ACHN (cell line): ENCODE measurements around the gene ULK3.
A peak's percentile ranks its signal among the peaks of the same experiment; 100 is the strongest.

ENCODE experiments used
- DNase-seq: peaks from one replicate; pipeline ENCODE4 v3.0.0-alpha.2; 2015
- in situ Hi-C: cut with HindIII; loops from 2 replicates; pipeline ENCODE4 v1.10.0; 2017; ENCODE audit warnings: low sequenced_read_pairs, low pct_ligation_motif_present, low pct_unique_long_range_greater_than_20kb

ULK3 gene

DNA sequence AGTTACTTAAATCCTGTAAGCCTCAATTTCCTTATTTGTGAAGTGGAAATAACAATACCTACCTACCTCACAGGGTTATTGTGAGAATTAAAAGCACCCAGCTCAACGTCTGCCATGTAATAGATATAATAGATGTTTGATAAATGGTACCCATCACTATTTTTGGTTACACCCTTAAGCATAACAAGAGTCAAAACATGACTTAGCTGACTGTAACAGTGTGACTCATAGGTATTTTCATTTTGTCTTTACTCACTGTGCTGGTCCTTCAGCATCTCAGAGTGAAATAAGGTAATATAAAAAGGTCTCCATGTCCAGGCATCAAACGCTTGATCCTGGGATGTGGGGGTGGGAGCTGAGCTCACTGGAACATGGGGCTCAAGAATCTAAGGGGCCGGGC, 13.5 kb downstream of the ULK3 start:
- DNase-seq = no peak

DNA sequence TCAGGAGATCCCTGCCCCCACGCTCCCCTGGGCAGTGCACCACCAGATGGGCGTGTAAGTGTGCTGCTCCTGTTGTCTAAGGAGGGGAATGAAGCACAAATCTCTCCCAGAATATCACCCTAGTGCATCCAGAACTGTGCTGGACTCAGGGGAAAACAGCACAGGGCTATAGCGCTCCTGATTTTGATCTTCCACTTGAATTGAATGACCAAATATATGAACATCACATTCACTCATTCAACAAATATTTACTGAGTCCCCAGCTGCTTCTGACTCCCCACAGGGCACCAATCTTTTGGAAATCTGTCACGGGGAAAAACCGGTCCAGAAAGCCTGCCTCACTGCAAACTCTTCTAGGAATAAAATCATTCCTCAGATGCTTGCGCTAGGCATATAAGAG, 14.1 kb downstream of the ULK3 start:
- in situ Hi-C loops = no loop called here
- no peak for DNase-seq

More for the DNA sequence above, 13.5 kb downstream of the ULK3 start:
- in situ Hi-C loops = no loop called here

DNA sequence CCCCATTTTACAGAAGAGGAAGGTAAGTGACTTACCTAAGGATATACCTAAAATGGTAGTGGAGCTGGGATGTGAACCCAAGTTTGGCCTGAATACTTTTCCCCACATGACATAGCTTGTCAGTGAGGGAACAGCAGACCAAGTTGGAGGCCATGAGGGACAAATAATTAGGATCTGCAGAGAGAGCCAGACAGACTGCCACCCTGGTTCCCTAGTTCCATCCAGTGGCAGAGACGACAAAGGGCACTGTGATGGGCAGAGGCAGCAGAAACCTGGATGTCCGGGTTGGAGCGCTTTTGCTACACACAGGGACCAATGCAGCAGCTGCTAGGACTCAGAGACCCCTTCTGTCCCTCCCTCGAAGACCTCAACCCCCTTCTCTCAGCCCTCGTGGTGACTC, 15.3 kb downstream of the ULK3 start:
- no peak for DNase-seq
- in situ Hi-C loops = no loop called here

DNA sequence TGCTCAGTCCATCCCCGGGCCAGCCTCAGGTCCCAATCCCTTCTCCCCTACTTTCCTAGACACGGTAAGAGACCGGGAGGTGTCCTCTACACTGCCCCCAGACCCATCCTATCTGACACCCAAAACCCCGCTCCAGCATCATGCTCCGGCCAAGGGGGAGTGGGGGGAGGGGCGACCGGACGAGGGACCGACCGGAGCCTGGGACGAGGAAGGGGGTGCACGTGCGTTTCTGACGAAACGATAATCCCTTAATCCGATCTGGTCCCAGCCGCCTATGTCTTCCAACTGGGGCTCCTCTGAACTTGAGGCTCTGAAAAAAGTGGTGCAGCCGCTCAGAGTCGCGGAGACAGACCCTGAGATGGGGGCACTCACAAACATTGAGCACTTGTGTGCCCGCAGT, 16.0 kb downstream of the ULK3 start:
- in situ Hi-C loops = no loop called here
- no peak for DNase-seq

DNA sequence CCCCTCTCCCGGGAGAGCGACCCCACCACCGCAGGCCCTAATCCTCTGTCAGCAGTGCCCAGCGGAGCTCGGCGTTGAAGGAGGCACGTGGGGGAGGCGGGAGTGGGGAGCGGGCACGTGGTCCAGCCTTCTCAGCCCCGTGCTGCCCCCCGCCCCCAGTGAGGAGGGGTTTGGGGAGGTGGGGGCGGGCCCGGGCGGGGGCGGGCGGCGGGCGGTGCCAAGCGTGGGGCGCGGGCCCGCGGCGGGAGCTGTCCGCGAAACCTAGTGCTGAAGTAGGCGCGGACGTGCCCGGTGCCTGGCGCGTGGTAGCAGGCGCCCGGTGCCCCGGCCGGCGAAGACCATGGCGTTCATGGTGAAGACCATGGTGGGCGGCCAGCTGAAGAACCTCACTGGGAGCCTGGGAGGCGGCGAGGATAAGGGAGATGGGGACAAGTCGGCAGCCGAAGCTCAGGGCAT, 16.6 kb downstream of the ULK3 start, which contains the start of gene CPLX3:
TSS of gene CPLX3 (plus strand) at position 264 of the 456 bp plus-strand sequence. CDS start at position 341, 77 bp downstream.
- in situ Hi-C loops = no loop called here
- peak; percentile 6 for DNase-seq

DNA sequence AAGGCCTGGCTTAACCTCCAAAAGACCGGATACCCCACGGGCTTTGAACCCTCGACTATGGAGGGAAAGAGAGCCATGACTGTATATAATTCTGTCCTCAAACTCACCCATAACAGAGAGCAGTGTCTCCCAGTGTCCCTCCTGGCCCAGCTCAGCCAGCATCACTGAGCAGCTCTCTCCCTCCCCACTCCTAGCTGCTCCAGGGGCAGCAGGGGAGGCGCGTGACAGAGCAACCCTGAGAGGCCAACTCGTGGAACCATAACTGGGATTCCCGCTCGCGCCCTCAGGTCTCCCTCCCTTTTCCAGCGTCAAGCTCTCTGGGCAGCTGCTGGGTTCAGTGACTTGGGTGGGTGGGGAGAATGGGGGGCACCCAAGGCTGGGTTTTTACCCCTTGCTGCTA, 17.1 kb downstream of the ULK3 start:
- DNase-seq = no peak
- in situ Hi-C loops = no loop called here

DNA sequence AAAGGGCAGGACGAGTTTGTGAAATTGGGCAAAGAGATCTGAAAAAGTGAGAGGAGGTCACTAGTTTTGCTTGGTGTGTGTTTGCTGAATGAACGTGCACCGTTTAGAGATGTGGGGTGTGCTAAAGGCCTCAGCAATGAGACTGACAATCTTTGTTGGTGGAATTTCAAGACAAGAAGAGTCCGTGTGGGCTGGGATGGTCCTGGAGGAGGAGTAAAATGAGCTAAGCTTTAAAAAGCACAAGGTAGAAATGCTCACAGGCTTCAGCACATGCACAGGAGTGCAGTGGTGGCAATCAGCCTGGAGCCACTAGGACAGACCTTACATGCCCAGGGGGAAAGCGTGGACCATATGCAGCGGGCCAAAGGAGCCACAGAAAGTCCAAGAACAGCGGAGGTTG, 18.0 kb downstream of the ULK3 start:
- in situ Hi-C loops = no loop called here
- no peak for DNase-seq

DNA sequence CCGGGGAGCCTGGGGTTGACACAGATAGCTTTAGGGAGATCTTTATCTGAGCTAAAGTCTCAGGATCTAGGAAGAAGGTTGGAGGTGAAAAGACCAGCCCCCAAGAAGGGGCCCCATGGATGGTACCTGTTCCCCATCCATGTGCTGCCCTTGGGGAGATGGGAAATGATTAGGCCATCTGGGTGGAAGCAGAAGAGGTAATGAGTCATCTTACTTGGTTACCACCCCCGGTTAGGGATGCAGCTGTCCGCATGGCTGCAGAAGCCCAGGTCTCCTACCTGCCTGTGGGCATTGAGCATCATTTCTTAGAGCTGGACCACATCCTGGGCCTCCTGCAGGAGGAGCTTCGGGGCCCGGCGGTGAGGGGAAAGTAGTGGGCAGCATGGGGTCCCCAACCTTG, 19.6 kb downstream of the ULK3 start:
- no peak for DNase-seq
- in situ Hi-C loops = no loop called here

DNA sequence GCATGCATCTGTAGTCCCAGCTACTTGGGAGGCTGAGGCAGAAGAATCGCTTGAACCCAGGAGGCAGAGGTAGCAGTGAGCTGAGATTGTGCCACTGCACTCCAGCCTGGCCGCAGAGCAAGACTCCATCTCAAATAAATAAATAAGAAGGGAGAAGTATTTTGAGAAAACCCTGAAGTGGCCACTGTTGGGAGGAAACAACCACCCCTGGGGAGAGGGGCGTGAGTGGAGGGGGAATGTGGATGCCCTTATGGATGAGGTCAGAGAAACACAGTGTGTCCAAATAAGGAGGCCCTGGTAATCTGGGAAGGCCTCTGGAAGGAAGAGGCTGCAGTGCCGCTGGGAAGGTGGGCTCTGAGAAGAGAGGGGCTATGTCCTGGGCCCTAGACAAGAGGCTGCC, 20.7 kb downstream of the ULK3 start:
- in situ Hi-C loops = no loop called here
- no peak for DNase-seq

DNA sequence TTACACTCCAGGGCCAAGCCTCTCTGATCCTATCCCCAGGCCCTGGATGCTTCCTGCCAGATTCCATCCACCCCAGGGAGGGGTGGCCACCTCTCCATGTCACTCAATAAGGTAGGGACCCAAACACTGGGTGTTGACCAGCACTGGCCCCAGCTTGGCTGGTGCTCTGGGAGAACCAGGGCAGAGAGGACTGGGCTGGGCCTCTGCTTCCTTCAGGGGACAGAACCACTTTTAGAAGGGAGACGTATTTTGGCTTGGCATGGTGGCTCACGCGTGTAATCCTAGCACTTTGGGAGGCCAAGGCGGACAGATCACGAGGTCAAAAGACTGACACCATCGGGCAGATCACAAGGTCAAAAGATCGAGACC, 21.2 kb downstream of the ULK3 start:
- no peak for DNase-seq
- in situ Hi-C loops = no loop called here

DNA sequence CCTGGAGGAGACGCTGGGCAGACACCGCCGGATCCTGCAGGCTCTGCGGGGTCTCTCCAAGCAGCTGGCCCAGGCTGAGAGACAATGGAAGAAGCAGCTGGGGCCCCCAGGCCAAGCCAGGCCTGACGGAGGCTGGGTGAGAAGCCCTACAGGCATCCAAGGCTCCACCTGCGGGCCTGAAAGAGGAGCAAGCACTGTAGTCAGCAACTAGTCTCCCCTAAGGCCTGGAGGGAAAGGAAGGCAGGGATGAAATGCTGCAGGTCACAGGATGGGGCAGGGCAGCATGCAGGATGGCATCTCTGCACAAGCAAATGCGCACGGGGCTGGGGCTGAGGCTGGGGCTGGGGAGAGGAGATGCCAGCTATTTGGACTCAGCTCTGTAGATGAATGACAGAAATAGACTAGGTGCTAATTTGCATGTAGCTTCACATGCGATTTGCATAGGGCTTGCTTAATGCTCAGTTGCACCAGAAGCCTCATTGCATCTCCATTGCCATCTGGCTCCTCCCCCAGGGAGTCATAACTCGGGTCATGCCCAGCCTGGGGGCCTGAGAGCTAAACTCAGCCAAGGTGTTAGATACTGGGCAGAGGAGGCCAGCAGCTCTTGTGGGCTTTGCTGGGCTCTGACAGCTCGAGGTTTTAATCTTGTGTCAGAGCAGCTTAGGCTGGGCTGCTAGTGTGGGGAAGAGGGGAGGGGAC, 21.7 kb downstream of the ULK3 start:
- in situ Hi-C loops = no loop called here
- DNase-seq = no peak

DNA sequence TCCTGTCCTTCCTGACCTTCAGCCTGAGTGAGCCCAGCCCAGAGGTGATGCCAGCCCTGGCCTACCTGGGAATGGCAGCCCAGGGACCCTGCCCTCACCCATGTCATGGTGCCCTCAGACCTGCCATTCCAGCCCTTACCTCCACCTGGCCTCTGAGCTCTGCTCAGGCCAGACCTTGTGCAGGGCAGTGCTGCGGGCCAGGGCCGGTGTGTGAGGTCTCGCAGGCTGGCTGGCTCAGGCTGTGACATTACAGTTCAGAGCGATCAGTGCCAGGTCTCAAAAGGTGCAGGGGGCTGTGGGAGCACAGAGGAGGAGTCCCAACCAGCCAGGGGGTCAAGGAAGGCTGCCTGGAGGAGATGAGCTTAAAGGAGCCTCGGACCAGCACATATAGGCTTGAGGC, 22.9 kb downstream of the ULK3 start:
- DNase-seq = no peak
- in situ Hi-C loops = no loop called here

DNA sequence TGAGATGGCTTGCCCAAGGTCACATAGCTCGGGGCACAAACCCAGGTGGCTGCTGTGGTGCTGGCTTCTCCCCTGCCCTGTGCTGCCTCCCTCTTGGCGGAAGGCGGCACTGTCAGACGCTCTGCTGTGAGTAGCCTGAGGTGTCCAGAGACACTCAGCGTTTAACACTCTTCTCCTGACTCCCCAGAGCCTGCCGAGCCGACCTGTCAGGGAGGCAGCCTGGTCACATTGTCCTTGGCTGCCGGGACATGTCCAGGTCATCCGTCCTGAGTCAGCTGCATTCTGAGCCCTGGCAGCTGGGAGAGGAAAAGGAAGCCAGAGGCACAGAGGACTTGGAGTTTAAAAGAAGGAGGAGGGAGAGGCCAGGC, 25.6 kb downstream of the ULK3 start:
- in situ Hi-C loops = no loop called here
- DNase-seq = no peak

DNA sequence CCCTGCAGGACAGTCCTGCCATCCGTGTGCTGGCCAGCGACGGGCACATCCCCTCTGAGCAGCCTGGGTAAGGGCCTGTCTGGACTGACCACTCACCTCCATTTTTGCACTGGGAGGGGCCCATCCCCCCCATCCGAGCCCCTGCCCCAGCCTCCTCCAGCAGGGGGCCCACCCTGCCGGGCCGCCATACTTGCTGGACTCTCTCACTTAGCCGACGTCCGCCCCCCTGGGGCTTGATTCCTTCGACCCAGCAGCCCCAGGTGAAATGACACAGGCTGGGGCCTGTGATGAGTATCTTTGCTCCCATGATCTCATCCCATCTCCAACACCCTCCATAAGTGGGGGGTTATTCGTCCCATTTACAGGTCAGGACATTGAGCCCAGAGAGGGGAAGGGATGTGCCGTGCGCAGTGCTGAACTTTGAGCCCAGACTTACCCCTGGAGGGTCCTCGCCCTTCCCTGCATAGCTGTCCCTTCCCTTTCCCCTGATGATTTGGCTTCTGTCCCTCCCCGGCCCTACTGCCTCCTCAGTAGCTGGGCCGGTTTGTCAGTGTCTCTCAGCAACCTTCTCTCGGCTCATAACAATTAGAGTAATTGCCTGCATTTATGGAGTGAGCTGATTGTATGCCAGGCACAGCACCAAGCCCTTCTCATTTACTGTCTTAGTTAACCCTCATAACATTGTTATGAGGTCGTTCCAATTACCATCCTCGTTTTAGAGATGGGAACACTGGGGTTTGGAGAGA, 26.2 kb downstream of the ULK3 start:
- DNase-seq = no peak
- in situ Hi-C loops = no loop called here

DNA sequence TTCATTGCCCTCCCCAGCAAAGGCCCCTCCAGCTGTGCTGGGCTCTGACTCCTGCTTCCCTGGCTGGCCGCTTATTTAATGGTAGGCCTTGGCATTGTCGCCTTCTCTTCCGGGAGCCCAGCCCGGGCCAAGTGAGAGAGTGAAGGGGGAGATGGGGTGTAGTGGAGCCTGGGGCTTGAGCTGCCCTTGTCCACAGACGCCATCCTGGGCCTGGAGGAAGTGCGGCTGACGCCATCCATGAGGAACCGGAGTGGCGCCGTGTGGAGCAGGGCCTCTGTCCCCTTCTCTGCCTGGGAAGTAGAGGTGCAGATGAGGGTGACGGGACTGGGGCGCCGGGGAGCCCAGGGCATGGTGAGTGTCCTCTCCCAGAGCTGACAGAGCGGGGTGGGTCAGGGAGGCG, 27.0 kb downstream of the ULK3 start:
- in situ Hi-C loops = no loop called here
- no peak for DNase-seq

DNA sequence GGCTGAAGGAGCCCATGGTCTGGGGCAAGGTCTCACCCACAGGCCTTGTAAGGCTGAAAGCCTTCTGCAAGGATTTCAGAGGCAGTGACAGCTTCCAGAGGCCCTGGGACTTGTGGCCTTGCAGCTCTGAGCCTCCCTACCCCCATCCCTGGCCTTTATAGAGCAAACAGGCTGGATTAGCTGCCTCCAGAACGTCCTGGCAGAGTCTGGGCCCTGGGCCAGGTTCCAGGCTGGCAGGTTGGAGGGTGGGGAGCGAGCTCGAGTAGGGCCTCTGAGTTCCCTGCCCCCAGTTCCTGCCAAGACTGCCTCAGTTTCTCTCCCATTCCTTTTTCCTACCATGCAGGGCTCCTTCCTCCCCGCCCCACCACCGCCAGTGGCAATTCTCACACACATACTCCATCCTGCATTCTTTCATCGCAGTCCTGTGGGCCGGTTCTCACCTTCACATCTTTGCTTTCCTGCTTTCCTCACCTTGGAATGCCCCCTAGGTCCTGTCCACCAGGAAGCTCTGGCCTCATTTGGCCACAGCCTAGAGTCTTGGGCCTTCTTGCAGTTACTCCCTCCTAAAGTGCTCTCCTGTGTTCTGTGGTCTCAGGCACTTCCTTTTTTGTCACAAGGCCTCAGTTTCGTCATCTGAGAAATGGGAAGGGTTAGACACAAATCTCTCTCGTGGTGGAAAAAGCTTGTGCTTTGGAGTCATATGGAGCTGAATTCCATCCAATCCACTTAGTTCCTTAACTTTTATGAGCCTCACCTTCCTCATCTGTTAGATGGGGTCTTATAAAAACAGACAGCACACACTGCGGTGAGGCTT, 27.6 kb downstream of the ULK3 start:
- in situ Hi-C loops = no loop called here
- DNase-seq = no peak

DNA sequence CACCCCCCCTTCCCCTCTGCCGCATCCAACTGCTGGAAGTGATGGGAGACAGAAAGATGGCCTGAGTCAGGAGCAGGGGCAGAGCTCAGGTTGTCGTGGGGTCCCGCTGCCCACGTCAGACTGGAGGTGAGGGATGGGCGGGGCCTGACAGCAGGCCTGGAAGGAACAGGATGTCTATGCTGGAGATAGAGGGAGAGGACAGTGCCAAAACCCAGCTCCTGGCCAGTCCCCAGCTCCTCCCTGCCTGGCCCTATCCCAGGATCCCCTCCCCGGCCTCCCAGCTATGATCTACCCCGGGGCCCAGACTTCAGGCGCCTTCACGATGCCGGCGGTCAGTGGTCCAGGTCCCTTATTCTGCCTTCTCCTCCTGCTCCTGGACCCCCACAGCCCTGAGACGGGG, 30.4 kb downstream of the ULK3 start, which contains the start of gene LMAN1L:
TSS of gene LMAN1L (plus strand) at position 303 of the 400 bp plus-strand sequence. CDS start at position 323, 20 bp downstream.
- no peak for DNase-seq
- in situ Hi-C loops = no loop called here

DNA sequence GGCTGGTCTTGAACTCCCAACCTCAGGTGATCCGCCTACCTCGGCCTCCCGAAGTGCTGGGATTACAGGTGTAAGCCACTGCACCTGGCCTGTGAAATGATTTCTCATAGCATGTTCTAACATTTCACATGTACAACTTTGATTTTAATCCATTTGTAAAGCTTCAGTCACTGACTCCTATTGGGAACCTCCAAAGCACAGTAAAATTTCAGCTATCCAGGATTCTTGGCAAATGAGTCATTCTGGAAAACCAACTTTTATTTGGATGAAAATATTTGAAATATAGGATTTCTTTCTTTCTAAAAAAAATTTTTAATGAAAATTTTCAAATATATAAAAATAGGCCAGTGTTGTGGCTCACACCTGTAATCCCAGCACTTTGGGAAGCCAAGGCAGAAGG, 33.0 kb downstream of the ULK3 start:
- in situ Hi-C loops = no loop called here
- DNase-seq = peak; percentile 42

DNA sequence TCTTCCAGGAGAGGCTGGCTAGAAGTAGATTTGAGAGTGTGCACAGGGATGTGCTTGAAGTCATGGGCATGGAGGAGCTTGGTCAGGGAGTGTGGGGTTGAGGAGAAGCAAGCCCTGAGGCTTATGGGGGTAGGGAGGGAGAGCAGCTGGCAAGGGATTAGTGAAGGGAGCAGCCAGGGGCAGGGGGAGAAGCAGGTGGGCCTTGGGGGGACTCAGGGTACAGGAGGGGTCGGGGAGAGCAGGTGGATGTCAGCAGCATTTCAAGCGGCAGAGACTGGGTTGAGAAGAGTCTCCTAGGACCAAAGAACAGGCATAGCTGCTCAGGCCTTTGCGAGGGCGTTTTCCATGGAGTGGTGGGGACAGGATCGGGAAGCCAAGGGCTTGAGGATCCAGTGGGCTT, 33.7 kb downstream of the ULK3 start:
- DNase-seq = no peak
- in situ Hi-C loops = no loop called here
